Epithelial cell of umbilical artery (primary cell): Measurements from ENCODE around the gene RNF11. TPM values are rescaled to one million over a fixed set of nuclear protein-coding genes. Genes with fewer than 3 reads are reported as not detected.

Source experiments
- total RNA-seq: library from RNA; depleted of rRNA; stranded (reverse); fragments of >200 nt; gene quantifications from 2 replicates; pipeline ENCODE4 v1.2.3, GENCODE V29; 2014

The RNF11 gene
- total RNA-seq, result 65.0 and 71.3 TPM in 2 replicates

GRCh38 chr1:51235673-51236530 lies at the start of gene RNF11:
TSS of gene RNF11 (plus strand) at chr1:51236273. CDS start at chr1:51236757, 484 bp downstream.

Other genes starting within 250 kb of the RNF11 start
- not detected in 2 replicates for gene C1orf185, start 134.0 kb upstream of the RNF11 start, total RNA-seq
- 0.32 and 1.5 TPM in 2 replicates for gene TTC39A, start 94.3 kb downstream of the RNF11 start, total RNA-seq